AG10803 (cell line): Measurements from ENCODE around the gene MAPKBP1.

Source experiments
- DNase-seq: peaks from one replicate; pipeline ENCODE4 v3.0.0; 2010; ENCODE audit warnings: low read depth
- H3K4me3 ChIP-seq: 2 replicates; pipeline ENCODE4 v1.5.1; 2011; ENCODE audit warnings: mild to moderate bottlenecking, low read length, control low read depth
- TF ChIP-seq, protein P1 (sequence below): conservative IDR thresholded peaks from 2 replicates; pipeline ENCODE4 v1.5.1; 2011; ENCODE audit warnings: mild to moderate bottlenecking, low read length, control low read depth, inconsistent platforms

MAPKBP1 gene

DNA sequence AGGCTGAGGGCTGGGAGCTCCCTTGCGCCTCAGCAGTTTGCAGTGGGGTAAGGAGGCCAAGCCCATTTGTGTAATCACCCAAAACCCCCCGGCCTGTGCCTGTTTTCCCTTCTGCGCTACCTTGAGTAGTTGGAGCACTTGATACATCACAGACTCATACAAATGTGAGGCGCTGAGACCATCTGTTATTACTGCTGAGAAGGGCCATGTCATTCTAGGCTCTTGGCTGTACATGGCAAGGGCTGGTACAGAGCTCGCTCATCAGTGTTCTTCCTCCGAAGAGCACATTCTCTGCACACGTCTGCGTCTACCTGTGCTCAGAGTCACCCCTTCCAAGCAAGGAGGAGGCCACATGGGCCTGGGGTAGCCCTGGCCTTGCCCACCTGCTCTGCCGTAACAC lies 73.7 kb downstream of the MAPKBP1 start:
- TF ChIP-seq, protein P1, sequence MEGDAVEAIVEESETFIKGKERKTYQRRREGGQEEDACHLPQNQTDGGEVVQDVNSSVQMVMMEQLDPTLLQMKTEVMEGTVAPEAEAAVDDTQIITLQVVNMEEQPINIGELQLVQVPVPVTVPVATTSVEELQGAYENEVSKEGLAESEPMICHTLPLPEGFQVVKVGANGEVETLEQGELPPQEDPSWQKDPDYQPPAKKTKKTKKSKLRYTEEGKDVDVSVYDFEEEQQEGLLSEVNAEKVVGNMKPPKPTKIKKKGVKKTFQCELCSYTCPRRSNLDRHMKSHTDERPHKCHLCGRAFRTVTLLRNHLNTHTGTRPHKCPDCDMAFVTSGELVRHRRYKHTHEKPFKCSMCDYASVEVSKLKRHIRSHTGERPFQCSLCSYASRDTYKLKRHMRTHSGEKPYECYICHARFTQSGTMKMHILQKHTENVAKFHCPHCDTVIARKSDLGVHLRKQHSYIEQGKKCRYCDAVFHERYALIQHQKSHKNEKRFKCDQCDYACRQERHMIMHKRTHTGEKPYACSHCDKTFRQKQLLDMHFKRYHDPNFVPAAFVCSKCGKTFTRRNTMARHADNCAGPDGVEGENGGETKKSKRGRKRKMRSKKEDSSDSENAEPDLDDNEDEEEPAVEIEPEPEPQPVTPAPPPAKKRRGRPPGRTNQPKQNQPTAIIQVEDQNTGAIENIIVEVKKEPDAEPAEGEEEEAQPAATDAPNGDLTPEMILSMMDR = no peak
- DNase-seq = no peak
- H3K4me3 ChIP-seq = no peak overlapping the region

- TF ChIP-seq, protein P1 = no peak
- no peak overlapping the region for H3K4me3 ChIP-seq
- DNase-seq = no peak
Measured at GRCh38 chr15:41848631-41849030, 74.3 kb downstream of the MAPKBP1 start.

- no peak overlapping the region for H3K4me3 ChIP-seq
- TF ChIP-seq, protein P1 = no peak
- no peak for DNase-seq
Measured at GRCh38 chr15:41849204-41849603, 74.9 kb downstream of the MAPKBP1 start.

DNA sequence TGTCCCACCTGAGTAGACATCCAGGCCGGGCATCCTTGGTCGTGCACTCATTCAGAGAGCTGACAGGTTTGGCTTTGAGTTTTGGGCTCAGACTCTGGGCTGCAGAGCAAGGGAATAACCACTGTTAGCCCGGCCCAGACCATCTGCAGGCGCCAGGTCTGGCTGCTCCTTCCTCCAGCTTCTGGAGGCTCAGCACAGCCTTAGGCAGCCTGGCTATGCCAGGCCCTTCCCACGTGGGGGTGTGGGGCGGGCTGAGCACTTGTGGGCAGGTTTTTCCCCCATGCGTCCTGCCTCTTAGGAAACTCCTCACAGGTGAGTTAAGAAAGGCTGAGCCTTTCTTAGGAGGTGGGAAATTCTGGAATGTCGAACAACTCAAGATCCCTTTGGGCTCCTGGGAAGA lies 75.6 kb downstream of the MAPKBP1 start:
- TF ChIP-seq, protein P1 = no peak
- H3K4me3 ChIP-seq = no peak overlapping the region
- DNase-seq = no peak

DNA sequence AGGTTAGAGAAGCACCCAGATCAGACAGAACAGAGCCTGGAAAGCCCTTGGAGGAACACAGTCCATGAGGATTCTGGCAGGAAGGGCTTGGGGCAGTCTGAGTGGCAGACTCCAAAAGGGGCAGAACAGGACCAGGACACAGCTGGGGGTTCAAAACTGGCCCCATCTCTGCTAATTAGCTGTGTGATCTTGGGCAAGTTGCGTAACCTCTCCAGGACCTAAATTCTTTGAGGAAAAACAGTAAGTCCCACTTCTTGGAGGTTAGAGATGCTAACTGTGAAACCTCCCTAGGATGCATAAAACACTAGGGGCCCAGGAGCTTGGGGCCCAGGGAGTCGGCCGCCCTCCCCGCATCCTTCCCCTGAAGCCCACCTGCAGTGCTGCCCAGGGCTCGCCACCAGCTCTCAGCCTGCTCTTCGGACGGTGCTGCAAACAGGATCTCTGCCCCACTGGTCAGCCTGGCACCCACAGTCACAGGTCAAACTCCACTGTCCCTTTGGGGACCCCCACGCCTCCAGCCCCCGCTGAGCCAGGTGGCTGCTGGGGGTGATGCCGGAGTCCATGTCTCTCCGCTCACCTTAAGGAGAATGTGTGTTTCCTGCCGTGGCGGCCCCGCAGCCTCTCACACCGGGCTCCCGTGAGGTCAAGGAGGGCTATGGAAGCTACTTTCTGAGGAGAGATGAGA lies 76.3 kb downstream of the MAPKBP1 start:
- no peak overlapping the region for H3K4me3 ChIP-seq
- TF ChIP-seq, protein P1 = no peak
- no peak for DNase-seq

- no peak for DNase-seq
- H3K4me3 ChIP-seq = no peak overlapping the region
- TF ChIP-seq, protein P1 = no peak
Measured at GRCh38 chr15:41851167-41851523, 76.9 kb downstream of the MAPKBP1 start.

GRCh38 chr15:41851755-41852370 lies 77.6 kb downstream of the MAPKBP1 start:
- H3K4me3 ChIP-seq = no peak overlapping the region
- DNase-seq = no peak

More at GRCh38 chr15:41851755-41852370, 77.6 kb downstream of the MAPKBP1 start:
- TF ChIP-seq, protein P1 = no peak
